Activated CD4-positive, alpha-beta T cell treated with anti-CD3 and anti-CD28 coated beads for 1 hour (primary cell): Measurements from ENCODE around the gene FARS2.

Experiments
- DNase-seq: peaks from one replicate; pipeline ENCODE4 v3.0.0-alpha.2; 2020

Gene FARS2

GRCh38 chr6:5712349-5713215 is 451.3 kb downstream of the FARS2 start:
- DNase-seq, result no peak

- no peak for DNase-seq
These were observed 452.2 kb downstream of the FARS2 start for GRCh38 chr6:5713519-5713918.

- no peak for DNase-seq
These were observed 457.1 kb downstream of the FARS2 start for GRCh38 chr6:5718231-5718947.

- DNase-seq, result no peak
These were observed 462.8 kb downstream of the FARS2 start for GRCh38 chr6:5723841-5724691.

- no peak for DNase-seq
These were observed 463.6 kb downstream of the FARS2 start for GRCh38 chr6:5724911-5725310.

- no peak for DNase-seq
These were observed 465.8 kb downstream of the FARS2 start for GRCh38 chr6:5726976-5727718.

GRCh38 chr6:5728351-5729079 is 467.2 kb downstream of the FARS2 start:
- DNase-seq, result no peak

- DNase-seq, result no peak
These were observed 467.7 kb downstream of the FARS2 start for GRCh38 chr6:5729080-5729434.

GRCh38 chr6:5729813-5730517 is 468.7 kb downstream of the FARS2 start:
- DNase-seq, result no peak

GRCh38 chr6:5730585-5731263 is 469.4 kb downstream of the FARS2 start:
- DNase-seq, result no peak

- DNase-seq, result no peak
These were observed 470.1 kb downstream of the FARS2 start for GRCh38 chr6:5731435-5731834.

GRCh38 chr6:5732496-5732895 is 471.2 kb downstream of the FARS2 start:
- DNase-seq, result no peak

- DNase-seq, result no peak
These were observed 474.9 kb downstream of the FARS2 start for GRCh38 chr6:5736016-5736738.

- DNase-seq, result no peak
These were observed 476.1 kb downstream of the FARS2 start for GRCh38 chr6:5737460-5737859.

- no peak for DNase-seq
These were observed 476.9 kb downstream of the FARS2 start for GRCh38 chr6:5738211-5738610.

- DNase-seq, result no peak
These were observed 483.2 kb downstream of the FARS2 start for GRCh38 chr6:5744497-5744896.

GRCh38 chr6:5745081-5745480 is 483.8 kb downstream of the FARS2 start:
- DNase-seq, result no peak

- no peak for DNase-seq
These were observed 484.9 kb downstream of the FARS2 start for GRCh38 chr6:5746053-5746758.

- no peak for DNase-seq
These were observed 485.4 kb downstream of the FARS2 start for GRCh38 chr6:5746759-5747130.
